CD14-positive monocyte (primary cell): ENCODE measurements around the gene GAGE12J. TPM values are rescaled to one million over a fixed set of nuclear protein-coding genes. Genes with fewer than 3 reads are reported as not detected.

ENCODE experiments used
- DNase-seq, 3 donors: peaks; one replicate each; pipeline ENCODE4 v3.0.0-alpha.2; 2011 to 2022
- H2AFZ ChIP-seq: 2 replicates; pipeline ENCODE4 v1.6.0; 2012; ENCODE audit warnings: mild to moderate bottlenecking, low read depth, low read length, inconsistent platforms; ENCODE audit not compliant: insufficient read depth, poor library complexity, severe bottlenecking
- H3K27ac ChIP-seq, 2 donors: 1 replicate in 1 of 2; 2 replicates in 1 of 2; pipeline ENCODE4 v1.5.1; 2012 to 2013; ENCODE audit warnings: low read length in 2 of 2, control low read depth in 1 of 2, inconsistent platforms in 1 of 2, low read depth in 1 of 2, mild to moderate bottlenecking in 1 of 2
- H3K27me3 ChIP-seq, 2 donors: one replicate each; pipeline versions ENCODE4 v1.6.0 to v1.6.1; 2011 to 2013; ENCODE audit warnings: low read length in 2 of 2; ENCODE audit not compliant: control insufficient read depth in 2 of 2, insufficient read depth in 2 of 2
- H3K36me3 ChIP-seq, 2 donors: replicated peaks in 1 of 2; 1 replicate in 1 of 2; 2 replicates in 1 of 2; pipeline versions ENCODE4 v1.5.1 to v1.6.1; 2012 to 2013; ENCODE audit warnings: low read length in 2 of 2, control low read depth in 1 of 2, inconsistent platforms in 1 of 2, mild to moderate bottlenecking in 1 of 2; ENCODE audit not compliant: insufficient read depth in 2 of 2, control insufficient read depth in 1 of 2
- H3K4me1 ChIP-seq, 2 donors: 1 replicate in 1 of 2; 2 replicates in 1 of 2; pipeline versions ENCODE4 v1.5.1 to v1.6.1; 2012 to 2013; ENCODE audit warnings: low read length in 2 of 2, control low read depth in 1 of 2, inconsistent platforms in 1 of 2, mild to moderate bottlenecking in 1 of 2, moderate library complexity in 1 of 2; ENCODE audit not compliant: insufficient read depth in 2 of 2, control insufficient read depth in 1 of 2
- H3K4me2 ChIP-seq: replicated peaks from 2 replicates; pipeline ENCODE3; 2012; ENCODE audit warnings: low read length, moderate library complexity, mild to moderate bottlenecking; ENCODE audit not compliant: poor library complexity, severe bottlenecking; ENCODE audit errors: extremely low read depth
- H3K4me3 ChIP-seq, 3 experiments: fragments of 200-600 bp in 1 of 3; sonication (generic) in 1 of 3; replicated peaks in 1 of 3; 1 replicate in 2 of 3; 2 replicates in 1 of 3; pipeline ENCODE4 v1.5.1; 2011 to 2013; ENCODE audit warnings: low read length in 3 of 3, mild to moderate bottlenecking in 3 of 3, control low read depth in 2 of 3, low read depth in 2 of 3, inconsistent platforms in 1 of 3, moderate library complexity in 1 of 3
- H3K79me2 ChIP-seq: 2 replicates; pipeline ENCODE4 v1.6.0; 2012; ENCODE audit warnings: mild to moderate bottlenecking, control low read depth, inconsistent platforms, low read length, moderate library complexity; ENCODE audit not compliant: insufficient read depth
- H3K9ac ChIP-seq: 2 replicates; pipeline ENCODE4 v1.6.0; 2017; ENCODE audit warnings: low read length, mild to moderate bottlenecking; ENCODE audit not compliant: insufficient read depth, poor library complexity, severe bottlenecking
- H3K9me3 ChIP-seq, 2 donors: replicated peaks in 1 of 2; 1 replicate in 1 of 2; 2 replicates in 1 of 2; pipeline versions ENCODE4 v1.5.1 to v1.6.1; 2012 to 2013; ENCODE audit warnings: low read length in 2 of 2, control low read depth in 1 of 2; ENCODE audit not compliant: control insufficient read depth in 1 of 2, insufficient read depth in 1 of 2
- H4K20me1 ChIP-seq: 2 replicates; pipeline ENCODE4 v1.6.0; 2012; ENCODE audit warnings: mild to moderate bottlenecking, low read length, control low read depth, moderate library complexity; ENCODE audit not compliant: insufficient read depth
- H3K27ac Mint-ChIP-seq, 7 donors: one replicate each; pipeline ENCODE4 v1.8.0; 2020; ENCODE audit warnings: mild to moderate bottlenecking in 7 of 7, mixed read lengths in 7 of 7, moderate library complexity in 6 of 7, inconsistent platforms in 2 of 7
- H3K27me3 Mint-ChIP-seq, 3 donors: one replicate each; pipeline ENCODE4 v1.8.0; 2021 to 2022; ENCODE audit warnings: low read depth in 3 of 3, mild to moderate bottlenecking in 3 of 3, mixed read lengths in 3 of 3, moderate library complexity in 3 of 3, inconsistent platforms in 1 of 3
- H3K36me3 Mint-ChIP-seq, 2 donors: one replicate each; pipeline ENCODE4 v1.8.0; 2020; ENCODE audit warnings: mixed read lengths in 2 of 2, inconsistent platforms in 1 of 2, mild to moderate bottlenecking in 1 of 2
- H3K4me1 Mint-ChIP-seq: one replicate; pipeline ENCODE4 v1.8.0; 2020; ENCODE audit warnings: mild to moderate bottlenecking, mixed read lengths
- H3K4me3 Mint-ChIP-seq, 2 donors: one replicate each; pipeline ENCODE4 v1.8.0; 2020; ENCODE audit warnings: mild to moderate bottlenecking in 2 of 2, mixed read lengths in 2 of 2, moderate library complexity in 1 of 2
- H3K9me3 Mint-ChIP-seq, 7 donors: one replicate each; pipeline ENCODE4 v1.8.0; 2020 to 2022; ENCODE audit warnings: mixed read lengths in 7 of 7, mild to moderate bottlenecking in 6 of 7, moderate library complexity in 6 of 7, inconsistent platforms in 2 of 7
- CTCF ChIP-seq: fragments of 200-600 bp; IDR thresholded peaks from one replicate; pipeline ENCODE4 v1.8.0; 2022; ENCODE audit warnings: antibody characterized with exemption, mild to moderate bottlenecking
- WGBS: methylation state at CpG from one replicate; pipeline ENCODE4 v1.1.5; 2013; ENCODE audit warnings: missing lambda C conversion rate; ENCODE audit not compliant: insufficient coverage; 5-methylcytosine and 5-hydroxymethylcytosine counted together
- intact Hi-C, 2 donors: fragments of 100-400 bp; cut with micrococcal nuclease; formaldehyde crosslinking; loops; one replicate each; pipeline versions ENCODE4 v1.15.0 to v1.15.1; 2023
- polyA plus RNA-seq, 3 donors: library from polyadenylated mRNA; depleted of rRNA in 1 of 3; unstranded in 2 of 3; stranded (reverse) in 1 of 3; fragments of 300-500 nt in 2 of 3; fragments of >200 nt in 1 of 3; fragmentation: Illumina TruSeq in 2 of 3; gene quantifications; 1 replicate in 2 of 3; 2 replicates in 1 of 3; pipeline ENCODE4 v1.2.3, GENCODE V29; 2012 to 2021

Gene GAGE12J
- polyA plus RNA-seq, 3 donors, result not detected

DNA sequence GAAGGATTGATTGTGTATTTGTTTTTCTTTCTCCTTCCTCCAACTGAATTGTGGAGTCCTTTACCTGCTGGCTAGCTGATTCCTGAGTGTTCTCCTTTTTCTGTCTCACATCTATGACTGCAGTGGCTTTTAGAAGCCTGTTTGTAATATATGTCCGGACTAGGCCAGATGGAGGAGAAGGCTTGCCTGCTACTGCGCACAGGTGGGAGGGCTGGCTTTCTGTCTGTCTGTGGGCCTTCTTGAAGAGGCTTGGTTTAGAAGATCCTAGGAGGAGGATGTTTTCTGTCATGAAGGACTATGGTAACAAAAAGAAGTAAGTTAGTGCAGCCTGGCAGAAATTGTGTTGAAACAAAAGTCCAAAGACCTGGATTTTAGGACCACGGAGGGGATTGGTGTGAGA, 43.8 kb upstream of the GAGE12J start:
- H3K27me3 Mint-ChIP-seq, result peaks cover 0 to 12% (median 5%) of the 10 kb centered on the region in 3 donors
- peaks cover 0 to 3% (median 0%) of the 10 kb centered on the region in 7 donors for H3K9me3 Mint-ChIP-seq
- no peak overlapping the region for H3K27ac ChIP-seq
- no peaks in the 10 kb centered on the region for H3K4me1 ChIP-seq
- H3K79me2 ChIP-seq, result peaks cover 7% of the 10 kb centered on the region
- no peak overlapping the region for H2AFZ ChIP-seq
- H4K20me1 ChIP-seq, result no peaks in the 10 kb centered on the region
- H3K36me3 Mint-ChIP-seq, result peaks cover 3 to 5% of the 10 kb centered on the region in 2 donors
- H3K27me3 ChIP-seq, result no peaks in the 10 kb centered on the region
- intact Hi-C loops, result no loop called here
- no peak overlapping the region for H3K4me3 Mint-ChIP-seq
- TF ChIP-seq CTCF, result no peak
- no peak overlapping the region for H3K27ac Mint-ChIP-seq
- peaks cover 19% of the 10 kb centered on the region for H3K4me1 Mint-ChIP-seq
- no peaks in the 10 kb centered on the region for H3K36me3 ChIP-seq
- 100% methylated on average over 1 of the region's 3 CpGs for WGBS
- H3K4me2 ChIP-seq, result no peak overlapping the region
- H3K9me3 ChIP-seq, result no peaks in the 10 kb centered on the region
- H3K4me3 ChIP-seq, result no peak overlapping the region
- no peak for DNase-seq
- H3K9ac ChIP-seq, result no peak overlapping the region

DNA sequence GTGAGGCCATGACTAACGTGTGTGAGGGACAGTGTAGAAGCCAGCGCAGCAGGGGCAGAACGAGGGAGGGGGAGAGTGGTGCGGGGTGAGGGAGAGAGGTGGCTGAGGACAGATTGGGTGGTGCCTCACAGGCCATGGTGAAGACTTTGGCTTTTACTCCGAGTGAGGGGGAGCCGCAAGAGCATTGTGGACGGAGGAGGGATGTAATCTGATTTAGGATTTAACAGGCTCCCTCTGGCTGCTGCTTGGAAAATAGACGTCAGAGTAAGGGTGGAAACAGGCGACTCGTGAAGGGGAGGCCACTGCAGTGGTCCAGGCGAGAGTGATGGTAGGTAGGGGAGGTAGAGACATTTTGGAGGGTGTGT, 39.2 kb upstream of the GAGE12J start:
- Mint-ChIP-seq H3K4me1 (peaks cover 2% of the 10 kb centered on the region), H3K36me3 (peaks cover 0 to 3% of the 10 kb centered on the region in 2 donors), H3K27me3 (peaks cover 0 to 5% (median 0%) of the 10 kb centered on the region in 3 donors), H3K27ac (peak overlapping the region in 1 of 7 donors; percentile 55), H3K9me3 (peaks cover 0 to 3% (median 0%) of the 10 kb centered on the region in 7 donors), H3K4me3 (no peak overlapping the region)
- Histone ChIP-seq H4K20me1 (no peaks in the 10 kb centered on the region), H3K4me3 (no peak overlapping the region), H3K4me2 (no peak overlapping the region), H3K79me2 (no peaks in the 10 kb centered on the region), H3K27me3 (no peaks in the 10 kb centered on the region), H3K4me1 (no peaks in the 10 kb centered on the region), H3K27ac (no peak overlapping the region), H3K9me3 (no peaks in the 10 kb centered on the region), H3K36me3 (no peaks in the 10 kb centered on the region), H2AFZ (no peak overlapping the region), H3K9ac (no peak overlapping the region)
- no peak for TF ChIP-seq CTCF
- WGBS, result 100% methylated on average over 2 of the region's 11 CpGs
- intact Hi-C loops, result loop anchor here in 1 of 2 donors (10.0 kb wide), 1 partner anchor 472 kb away; no protein-coding TSS in a partner anchor
- DNase-seq, result no peak
